HG03558 (cell line): ENCODE results near the gene CCNDBP1.

Experiments used
- ATAC-seq: cut with Tn5 transposase; IDR thresholded peaks from one replicate; pipeline ENCODE4 v1.9.1; 2021; ENCODE audit warnings: moderate number of reproducible peaks; ENCODE audit not compliant: unreplicated experiment; ENCODE audit errors: extremely low read depth

Gene CCNDBP1

DNA sequence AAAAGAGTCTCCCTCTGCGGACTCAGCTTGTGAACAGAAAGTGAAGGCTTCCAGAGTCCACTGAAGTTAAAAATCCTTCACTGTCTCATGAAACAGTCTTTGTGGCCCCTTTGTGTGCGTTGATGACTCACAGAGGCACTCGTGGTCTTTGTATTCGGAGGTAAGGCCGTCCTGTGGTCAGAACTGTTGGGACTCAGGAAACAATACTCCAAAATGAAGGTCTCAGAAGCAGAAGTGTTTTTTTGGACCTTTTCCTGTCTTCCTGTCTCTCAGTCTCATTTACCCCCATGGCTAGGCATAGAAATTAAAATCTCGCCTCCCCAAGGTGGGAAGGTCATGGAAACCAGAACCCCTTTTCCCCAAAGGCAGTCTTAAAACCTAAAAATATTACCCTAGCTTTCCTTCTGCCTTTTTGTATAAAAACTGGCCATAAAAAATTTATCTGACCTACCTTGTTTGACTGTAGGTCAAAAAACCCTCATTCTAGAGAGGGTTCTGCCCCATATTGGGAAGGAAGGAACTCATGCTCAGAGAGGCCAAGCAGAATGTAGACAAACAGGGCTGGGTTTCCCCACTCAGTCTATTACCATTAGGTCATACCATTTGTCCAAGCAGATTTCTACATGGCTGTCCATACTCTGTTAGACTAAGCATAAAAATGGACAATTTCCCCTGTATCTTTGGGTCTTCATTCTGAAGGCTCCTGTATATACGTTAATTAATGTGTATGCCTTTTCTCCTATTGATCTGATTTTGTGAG is 54.7 kb downstream of the CCNDBP1 start:
- no peak for ATAC-seq

DNA sequence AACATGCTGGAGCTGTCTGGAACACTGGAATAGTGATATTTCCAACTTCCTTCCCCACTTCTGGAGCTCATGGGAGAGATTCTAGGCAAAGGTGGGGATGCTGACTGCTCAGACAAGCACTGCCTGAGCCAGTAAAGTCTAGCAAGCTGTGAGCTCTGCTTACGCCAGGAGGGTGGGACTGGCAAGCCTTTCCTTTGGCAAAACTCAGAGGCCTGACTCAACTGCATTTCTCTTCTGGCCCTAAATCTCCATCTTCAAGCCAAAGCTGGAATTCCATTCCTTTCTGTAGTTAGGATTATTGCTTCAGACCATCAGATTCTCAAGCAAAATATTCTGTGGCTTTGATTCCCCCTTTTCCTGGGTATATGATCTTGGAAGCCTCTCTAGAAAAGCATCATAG is 55.9 kb downstream of the CCNDBP1 start:
- ATAC-seq = no peak

DNA sequence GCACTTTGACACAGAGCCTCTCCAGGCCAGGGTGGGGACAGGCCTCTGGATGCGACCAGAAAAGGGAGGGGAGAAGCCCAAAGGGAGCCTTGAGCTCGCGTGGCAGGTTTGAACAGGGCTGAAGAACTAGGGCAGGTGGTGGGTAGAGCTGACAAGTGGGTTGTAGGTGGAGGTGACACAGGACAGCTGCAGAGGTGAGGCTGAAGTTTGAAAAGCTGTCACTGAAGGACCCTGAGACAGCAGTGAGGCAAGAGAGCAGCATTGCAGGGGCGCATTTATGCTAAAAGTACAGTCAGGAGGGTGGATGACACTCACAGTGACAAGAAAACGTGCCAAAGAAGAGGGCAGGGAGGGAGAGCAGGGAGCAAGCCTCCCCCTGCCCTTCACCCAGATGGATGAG is 57.4 kb downstream of the CCNDBP1 start:
- no peak for ATAC-seq

DNA sequence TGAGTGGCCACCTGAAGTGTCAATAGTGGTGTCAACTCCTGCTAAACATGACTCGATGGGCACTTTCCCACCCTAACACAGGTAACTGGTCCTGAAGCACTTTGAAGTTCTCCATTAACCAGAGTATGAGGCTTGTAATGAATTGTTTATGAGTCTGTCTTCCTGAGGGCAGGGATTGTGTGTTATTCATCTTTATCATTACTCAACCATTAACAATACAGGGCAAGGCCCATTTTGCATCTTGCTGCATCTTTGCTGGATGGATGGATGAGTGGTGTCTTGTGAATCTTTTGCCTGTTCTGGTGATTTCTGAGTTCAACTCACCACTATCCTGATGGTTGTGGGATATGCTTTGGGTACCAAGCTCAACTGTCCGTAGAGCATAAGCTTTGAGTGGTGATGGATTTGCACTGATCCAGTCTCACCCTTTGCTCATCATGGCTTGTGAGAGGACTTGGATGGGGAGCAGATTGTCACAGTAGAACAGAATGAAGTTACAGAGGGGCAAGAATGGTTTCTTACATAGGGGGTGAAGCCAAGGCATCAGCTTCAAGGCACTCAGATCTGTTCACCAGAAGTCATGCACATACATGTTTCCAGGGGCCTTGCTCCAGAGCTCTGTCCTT is 57.9 kb downstream of the CCNDBP1 start:
- no peak for ATAC-seq

DNA sequence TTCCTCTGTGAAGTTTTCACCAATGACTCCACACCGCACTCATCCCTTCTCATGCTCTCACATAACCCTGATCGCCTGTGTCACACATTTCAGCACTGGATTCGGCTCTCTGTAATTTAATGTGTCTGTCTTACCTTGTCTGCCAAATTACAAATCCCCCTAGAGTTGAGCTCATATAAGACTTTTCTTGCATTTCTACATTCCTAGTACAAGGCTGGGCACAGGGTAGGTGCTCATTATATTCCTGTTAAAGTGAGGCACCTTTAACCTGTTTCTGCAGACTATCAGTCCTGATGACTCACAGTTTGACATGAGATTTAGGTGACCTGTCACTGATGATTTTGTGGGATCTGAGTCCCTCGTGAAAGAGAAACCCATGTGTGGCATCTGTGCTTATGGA is 58.9 kb downstream of the CCNDBP1 start:
- no peak for ATAC-seq

DNA sequence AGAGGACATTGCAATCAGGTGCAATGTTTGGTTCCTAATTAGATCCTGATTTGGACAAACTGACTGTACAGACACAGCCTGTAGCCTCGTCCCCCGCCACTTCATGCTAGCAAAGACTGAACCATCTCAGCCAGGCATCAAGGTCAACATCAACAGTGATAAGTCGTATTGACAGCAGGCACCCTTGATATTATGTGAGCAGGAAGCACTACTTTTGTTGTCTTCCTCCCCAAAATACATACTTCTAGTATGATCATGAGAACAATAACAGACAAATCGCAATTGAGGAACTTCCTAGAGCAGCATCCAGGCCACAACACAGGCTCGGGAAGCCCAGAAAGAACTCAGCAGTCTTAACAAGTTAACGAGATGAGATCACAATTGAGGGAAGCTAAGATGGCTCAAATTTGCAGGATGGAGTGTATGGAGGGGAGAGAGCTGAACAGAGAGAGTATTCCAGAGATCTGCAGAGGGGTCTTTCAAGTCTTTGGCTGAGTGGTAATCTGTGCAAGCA is 61.1 kb downstream of the CCNDBP1 start:
- no peak for ATAC-seq
